ENCODE measurements around the gene TNFSF10.

Gene TNFSF10

DNA sequence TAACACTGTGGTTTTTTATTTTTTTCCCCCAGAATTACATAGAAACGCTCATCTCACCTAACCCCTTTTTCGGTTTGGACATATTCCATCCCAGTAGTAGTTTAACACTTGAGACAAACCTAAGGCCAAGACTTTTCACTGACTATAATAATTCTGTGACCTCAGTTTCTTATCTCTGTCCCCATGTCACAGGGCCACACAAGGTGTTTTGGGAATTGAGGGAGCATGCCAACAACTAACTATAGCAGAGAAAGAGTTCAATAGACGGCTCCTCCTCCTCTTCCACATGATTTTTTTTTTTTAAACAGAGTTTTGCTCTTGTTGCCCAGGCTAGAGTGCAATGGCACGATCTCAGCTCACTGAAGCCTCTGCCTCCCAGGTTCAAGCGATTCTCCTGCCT, 47.5 kb downstream of the TNFSF10 start:
- no peak overlapping the region for H2AFZ ChIP-seq (ENCODE audit: low read depth, low read length, severe bottlenecking)
- no peaks in the 10 kb centered on the region for H3K36me3 ChIP-seq (ENCODE audit: low read length)
- H3K9me3 ChIP-seq (ENCODE audit: insufficient read depth, low read length): no peaks in the 10 kb centered on the region
- H3K4me3 ChIP-seq (ENCODE audit: insufficient read depth, low read length, poor library complexity, severe bottlenecking): no peak overlapping the region
- no peaks in the 10 kb centered on the region for H4K20me1 ChIP-seq (ENCODE audit: low read depth, low read length)
- no peak overlapping the region for H3K27ac ChIP-seq (ENCODE audit: low read depth, low read length)
- H3K4me2 ChIP-seq (ENCODE audit: low read depth, low read length, poor library complexity, severe bottlenecking): no peak overlapping the region
- no peak overlapping the region for H3K9ac ChIP-seq (ENCODE audit: low read length)
- TF ChIP-seq EZH2phosphoT487 (conservative IDR thresholded peaks at IDR 0.05; ENCODE audit: low read length): no peak
- TF ChIP-seq, protein P1, sequence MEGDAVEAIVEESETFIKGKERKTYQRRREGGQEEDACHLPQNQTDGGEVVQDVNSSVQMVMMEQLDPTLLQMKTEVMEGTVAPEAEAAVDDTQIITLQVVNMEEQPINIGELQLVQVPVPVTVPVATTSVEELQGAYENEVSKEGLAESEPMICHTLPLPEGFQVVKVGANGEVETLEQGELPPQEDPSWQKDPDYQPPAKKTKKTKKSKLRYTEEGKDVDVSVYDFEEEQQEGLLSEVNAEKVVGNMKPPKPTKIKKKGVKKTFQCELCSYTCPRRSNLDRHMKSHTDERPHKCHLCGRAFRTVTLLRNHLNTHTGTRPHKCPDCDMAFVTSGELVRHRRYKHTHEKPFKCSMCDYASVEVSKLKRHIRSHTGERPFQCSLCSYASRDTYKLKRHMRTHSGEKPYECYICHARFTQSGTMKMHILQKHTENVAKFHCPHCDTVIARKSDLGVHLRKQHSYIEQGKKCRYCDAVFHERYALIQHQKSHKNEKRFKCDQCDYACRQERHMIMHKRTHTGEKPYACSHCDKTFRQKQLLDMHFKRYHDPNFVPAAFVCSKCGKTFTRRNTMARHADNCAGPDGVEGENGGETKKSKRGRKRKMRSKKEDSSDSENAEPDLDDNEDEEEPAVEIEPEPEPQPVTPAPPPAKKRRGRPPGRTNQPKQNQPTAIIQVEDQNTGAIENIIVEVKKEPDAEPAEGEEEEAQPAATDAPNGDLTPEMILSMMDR (IDR thresholded peaks at IDR 0.05; ENCODE audit: insufficient read depth, low read length, poor library complexity, severe bottlenecking): no peak
- H3F3A ChIP-seq (ENCODE audit: insufficient read depth): no peaks in the 10 kb centered on the region
- no peaks in the 10 kb centered on the region for H3K27me3 ChIP-seq (ENCODE audit: low read length)
- no peaks in the 10 kb centered on the region for H3K9me2 ChIP-seq (replicated peaks; ENCODE audit: insufficient read depth, low read length)
- no peaks in the 10 kb centered on the region for H3K79me2 ChIP-seq (ENCODE audit: insufficient read depth, low read length)

DNA sequence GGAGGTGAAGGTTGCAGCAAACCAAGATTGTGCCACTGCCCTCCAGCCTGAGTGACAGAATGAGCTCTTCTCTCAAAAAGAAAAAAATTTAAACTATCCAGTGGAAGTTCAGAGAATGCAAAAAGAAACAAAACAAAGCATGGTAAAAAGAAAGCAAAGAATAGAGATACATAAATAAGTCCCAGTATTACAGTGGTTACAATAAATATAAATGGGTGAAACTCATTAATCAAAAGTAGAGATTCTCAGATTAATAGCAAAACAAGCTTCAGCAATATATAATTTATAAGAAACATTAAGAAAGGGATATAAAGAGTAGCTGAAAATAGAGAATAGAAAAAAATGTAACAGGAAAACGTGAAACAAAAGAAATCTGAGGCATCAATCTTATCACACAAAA, 51.3 kb downstream of the TNFSF10 start:
- no peaks in the 10 kb centered on the region for H3K79me2 ChIP-seq (ENCODE audit: insufficient read depth, low read length)
- H2AFZ ChIP-seq (ENCODE audit: low read depth, low read length, severe bottlenecking): no peak overlapping the region
- no peaks in the 10 kb centered on the region for H3F3A ChIP-seq (ENCODE audit: insufficient read depth)
- H3K36me3 ChIP-seq (ENCODE audit: low read length): no peaks in the 10 kb centered on the region
- TF ChIP-seq, protein P1 (IDR thresholded peaks at IDR 0.05; ENCODE audit: insufficient read depth, low read length, poor library complexity, severe bottlenecking): no peak
- TF ChIP-seq EZH2phosphoT487 (conservative IDR thresholded peaks at IDR 0.05; ENCODE audit: low read length): no peak
- H3K27me3 ChIP-seq (ENCODE audit: low read length): no peaks in the 10 kb centered on the region
- H3K9ac ChIP-seq (ENCODE audit: low read length): no peak overlapping the region
- H3K9me3 ChIP-seq (ENCODE audit: insufficient read depth, low read length): no peaks in the 10 kb centered on the region
- H4K20me1 ChIP-seq (ENCODE audit: low read depth, low read length): no peaks in the 10 kb centered on the region
- no peak overlapping the region for H3K4me2 ChIP-seq (ENCODE audit: low read depth, low read length, poor library complexity, severe bottlenecking)
- no peak overlapping the region for H3K4me3 ChIP-seq (ENCODE audit: insufficient read depth, low read length, poor library complexity, severe bottlenecking)
- H3K27ac ChIP-seq (ENCODE audit: low read depth, low read length): no peak overlapping the region
- no peaks in the 10 kb centered on the region for H3K9me2 ChIP-seq (replicated peaks; ENCODE audit: insufficient read depth, low read length)

GRCh38 chr3:172470588-172470987, 52.6 kb downstream of the TNFSF10 start:
- Histone ChIP-seq H3K4me2 (ENCODE audit: low read depth, low read length, poor library complexity, severe bottlenecking) (no peak overlapping the region), H3K79me2 (ENCODE audit: insufficient read depth, low read length) (no peaks in the 10 kb centered on the region), H3K9me3 (ENCODE audit: insufficient read depth, low read length) (no peaks in the 10 kb centered on the region), H4K20me1 (ENCODE audit: low read depth, low read length) (no peaks in the 10 kb centered on the region), H3K9ac (ENCODE audit: low read length) (no peak overlapping the region), H3K9me2 (replicated peaks; ENCODE audit: insufficient read depth, low read length) (no peaks in the 10 kb centered on the region), H3K36me3 (ENCODE audit: low read length) (no peaks in the 10 kb centered on the region), H3K27me3 (ENCODE audit: low read length) (no peaks in the 10 kb centered on the region), H3F3A (ENCODE audit: insufficient read depth) (no peaks in the 10 kb centered on the region), H2AFZ (ENCODE audit: low read depth, low read length, severe bottlenecking) (no peak overlapping the region), H3K27ac (ENCODE audit: low read depth, low read length) (no peak overlapping the region), H3K4me3 (ENCODE audit: insufficient read depth, low read length, poor library complexity, severe bottlenecking) (no peak overlapping the region)
- TF ChIP-seq EZH2phosphoT487 (conservative IDR thresholded peaks at IDR 0.05; ENCODE audit: low read length): no peak
- TF ChIP-seq, protein P1 (IDR thresholded peaks at IDR 0.05; ENCODE audit: insufficient read depth, low read length, poor library complexity, severe bottlenecking): no peak

Data from SU-DHL-6 (cell line).